GM21619 (cell line): ENCODE measurements around the gene PATE1.

Experiments
- ATAC-seq: cut with Tn5 transposase; IDR thresholded peaks from one replicate; pipeline ENCODE4 v1.9.1; 2021; ENCODE audit not compliant: unreplicated experiment

The PATE1 gene

GRCh38 chr11:125787827-125788226 is 41.7 kb downstream of the PATE1 start, which contains the start of gene PATE3:
PATE3 (plus strand) TSS chr11:125788127; CDS start chr11:125788152, 25 bp downstream.
- ATAC-seq, result no peak

- no peak for ATAC-seq
Measured at GRCh38 chr11:125790825-125791224, 44.7 kb downstream of the PATE1 start.

- ATAC-seq, result no peak
Measured at GRCh38 chr11:125797641-125798040, 51.6 kb downstream of the PATE1 start.
